H9 (cell line): ENCODE results near the gene INVS. TPM values are rescaled to one million over a fixed set of nuclear protein-coding genes. Genes with fewer than 3 reads are reported as not detected.
"Not testable (repeated sequence)": the region's sequence is repeated elsewhere in the genome, so short reads cannot be mapped to it uniquely, and the experiment has no call there.

Experiments used
- DNase-seq: peaks from one replicate; pipeline ENCODE4 v3.0.0-alpha.2; 2017
- H2AFZ ChIP-seq: one replicate; pipeline ENCODE4 v1.6.1; 2013; ENCODE audit warnings: mild to moderate bottlenecking, low read length, control low read depth, moderate library complexity
- H2AK5ac ChIP-seq: 2 replicates; pipeline ENCODE4 v1.6.1; 2013; ENCODE audit warnings: low read length, control low read depth, mixed read lengths; ENCODE audit not compliant: insufficient read length
- H2BK120ac ChIP-seq: one replicate; pipeline ENCODE4 v1.6.1; 2013; ENCODE audit warnings: low read depth, mild to moderate bottlenecking, low read length, control low read depth, inconsistent platforms; ENCODE audit not compliant: poor library complexity, severe bottlenecking
- H2BK12ac ChIP-seq: 2 replicates; pipeline ENCODE4 v1.6.1; 2013; ENCODE audit warnings: low read length, control low read depth, mixed read lengths, low read depth; ENCODE audit not compliant: insufficient read length
- H2BK15ac ChIP-seq: 2 replicates; pipeline ENCODE4 v1.6.1; 2013; ENCODE audit warnings: low read depth, low read length, control low read depth
- H2BK20ac ChIP-seq: one replicate; pipeline ENCODE4 v1.6.1; 2013; ENCODE audit warnings: low read depth, mild to moderate bottlenecking, low read length, control low read depth, inconsistent platforms; ENCODE audit not compliant: poor library complexity, severe bottlenecking
- H2BK5ac ChIP-seq: 2 replicates; pipeline ENCODE4 v1.6.1; 2013; ENCODE audit warnings: low read length, control low read depth, mixed read lengths; ENCODE audit not compliant: insufficient read length
- H3K14ac ChIP-seq: 2 replicates; pipeline ENCODE4 v1.6.1; 2013; ENCODE audit warnings: low read length, control low read depth; ENCODE audit not compliant: insufficient read depth
- H3K18ac ChIP-seq: 2 replicates; pipeline ENCODE4 v1.6.1; 2013; ENCODE audit warnings: low read depth, mild to moderate bottlenecking, mixed read lengths, low read length, control low read depth; ENCODE audit not compliant: insufficient read length
- H3K23ac ChIP-seq: 2 replicates; pipeline ENCODE4 v1.6.1; 2013; ENCODE audit warnings: low read length, control low read depth, mixed read lengths, low read depth; ENCODE audit not compliant: insufficient read length
- H3K23me2 ChIP-seq: 2 replicates; pipeline ENCODE4 v1.6.1; 2013; ENCODE audit warnings: low read depth, mild to moderate bottlenecking, mixed read lengths, low read length, control low read depth; ENCODE audit not compliant: insufficient read length, poor library complexity, severe bottlenecking
- H3K27ac ChIP-seq: 2 replicates; pipeline ENCODE4 v1.5.1; 2013; ENCODE audit warnings: low read length, control low read depth, mixed read lengths, low read depth; ENCODE audit not compliant: insufficient read length
- H3K27me3 ChIP-seq: 2 replicates; pipeline ENCODE4 v1.6.1; 2013; ENCODE audit warnings: low read length, control low read depth, inconsistent platforms; ENCODE audit not compliant: insufficient read depth
- H3K4ac ChIP-seq: 2 replicates; pipeline ENCODE4 v1.6.1; 2013; ENCODE audit warnings: low read depth, mild to moderate bottlenecking, control low read depth, inconsistent platforms, low read length, moderate library complexity
- H3K4me1 ChIP-seq: 2 replicates; pipeline ENCODE4 v1.6.1; 2013; ENCODE audit warnings: low read length, control low read depth, inconsistent platforms; ENCODE audit not compliant: insufficient read depth
- H3K4me2 ChIP-seq: 2 replicates; pipeline ENCODE4 v1.6.1; 2013; ENCODE audit warnings: low read length, control low read depth, mixed read lengths; ENCODE audit not compliant: insufficient read length, insufficient read depth
- H3K56ac ChIP-seq: 2 replicates; pipeline ENCODE4 v1.6.1; 2013; ENCODE audit warnings: low read depth, mild to moderate bottlenecking, mixed read lengths, low read length, control low read depth; ENCODE audit not compliant: insufficient read length
- H3K79me1 ChIP-seq: 2 replicates; pipeline ENCODE4 v1.6.1; 2013; ENCODE audit warnings: low read depth, mild to moderate bottlenecking, moderate library complexity, low read length, control low read depth, inconsistent platforms; ENCODE audit not compliant: insufficient read depth, poor library complexity, severe bottlenecking
- H3K79me2 ChIP-seq: 2 replicates; pipeline ENCODE4 v1.6.1; 2013; ENCODE audit warnings: low read length, control low read depth, inconsistent platforms; ENCODE audit not compliant: insufficient read depth
- H3K9ac ChIP-seq: 2 replicates; pipeline ENCODE4 v1.6.1; 2013; ENCODE audit warnings: low read length, control low read depth, mixed read lengths; ENCODE audit not compliant: insufficient read length; ENCODE audit errors: extremely low read depth
- H3K9me3 ChIP-seq: one replicate; pipeline ENCODE4 v1.6.1; 2013; ENCODE audit warnings: low read depth, low read length, inconsistent platforms; ENCODE audit not compliant: control insufficient read depth
- H3T11ph ChIP-seq: one replicate; pipeline ENCODE4 v1.6.1; 2013; ENCODE audit warnings: mild to moderate bottlenecking, low read length, control low read depth, inconsistent platforms
- H4K20me1 ChIP-seq: one replicate; pipeline ENCODE4 v1.6.1; 2013; ENCODE audit not compliant: control insufficient read depth, insufficient read length, insufficient read depth
- H4K5ac ChIP-seq: 2 replicates; pipeline ENCODE4 v1.6.1; 2013; ENCODE audit warnings: low read depth, mild to moderate bottlenecking, mixed read lengths, low read length, control low read depth; ENCODE audit not compliant: insufficient read length
- H4K8ac ChIP-seq: replicated peaks from 2 replicates; pipeline ENCODE4 v1.6.1; 2013; ENCODE audit warnings: low read length, control low read depth, mixed read lengths, low read depth; ENCODE audit not compliant: insufficient read length
- H4K91ac ChIP-seq: 2 replicates; pipeline ENCODE4 v1.6.1; 2013; ENCODE audit warnings: low read depth, mild to moderate bottlenecking, moderate library complexity, mixed read lengths, low read length, control low read depth; ENCODE audit not compliant: insufficient read length
- H3K27ac Mint-ChIP-seq, 3 experiments: 2 replicates in 2 of 3; 3 replicates in 1 of 3; pipeline ENCODE4 v1.8.0; 2020 to 2021; ENCODE audit warnings: mixed read lengths in 3 of 3, mild to moderate bottlenecking in 1 of 3, moderate library complexity in 1 of 3
- H3K27me3 Mint-ChIP-seq: 2 replicates; pipeline ENCODE4 v1.8.0; 2021; ENCODE audit warnings: low read depth, mild to moderate bottlenecking, moderate library complexity, mixed read lengths
- H3K36me3 Mint-ChIP-seq, 3 experiments: 2 replicates in 2 of 3; 3 replicates in 1 of 3; pipeline ENCODE4 v1.8.0; 2020 to 2021; ENCODE audit warnings: low read depth in 3 of 3, mixed read lengths in 3 of 3; ENCODE audit not compliant: insufficient read depth in 1 of 3
- H3K4me1 Mint-ChIP-seq, 2 experiments: 2 replicates each; pipeline ENCODE4 v1.8.0; 2020; ENCODE audit warnings: mixed read lengths in 2 of 2
- H3K4me3 Mint-ChIP-seq, 2 experiments: 2 replicates in 1 of 2; 3 replicates in 1 of 2; pipeline ENCODE4 v1.8.0; 2020 to 2021; ENCODE audit warnings: mild to moderate bottlenecking in 2 of 2, mixed read lengths in 2 of 2, moderate library complexity in 1 of 2
- H3K9me3 Mint-ChIP-seq, 2 experiments: 2 replicates in 1 of 2; 3 replicates in 1 of 2; pipeline ENCODE4 v1.8.0; 2020; ENCODE audit warnings: mild to moderate bottlenecking in 2 of 2, mixed read lengths in 2 of 2, moderate library complexity in 1 of 2
- WGBS: extraction: QIAGEN DNeasy Blood & Tissue Kit; methylation state at CpG from one replicate; pipeline ENCODE4 v1.1.7; 2013; ENCODE audit warnings: missing lambda C conversion rate, low lambda C conversion rate, mixed read lengths; ENCODE audit not compliant: insufficient read length; ENCODE audit errors: extremely low coverage; 5-methylcytosine and 5-hydroxymethylcytosine counted together
- total RNA-seq: library from RNA; stranded (reverse); gene quantifications from 2 replicates; pipeline ENCODE4 v1.2.1, GENCODE V29; 2021

INVS gene
- total RNA-seq, 1 experiment from 2014 or later = 7.5 TPM

GRCh38 chr9:100069068-100069467 lies 30.0 kb upstream of the INVS start:
- not testable (repeated sequence) for H3K14ac ChIP-seq, H3K9ac ChIP-seq, H3K56ac ChIP-seq, H3T11ph ChIP-seq, H4K20me1 ChIP-seq, H4K5ac ChIP-seq, H3K4me1 Mint-ChIP-seq, H3K4me3 Mint-ChIP-seq, H3K79me2 ChIP-seq, H2BK5ac ChIP-seq, H3K27me3 Mint-ChIP-seq, H4K8ac ChIP-seq, H3K18ac ChIP-seq, H2BK12ac ChIP-seq, H3K4me2 ChIP-seq, H3K79me1 ChIP-seq, H2AFZ ChIP-seq, H2BK15ac ChIP-seq, H4K91ac ChIP-seq, H2AK5ac ChIP-seq, H3K27ac ChIP-seq, H3K9me3 ChIP-seq, DNase-seq, H3K23me2 ChIP-seq, H3K27ac Mint-ChIP-seq, H3K27me3 ChIP-seq, H2BK120ac ChIP-seq, H3K23ac ChIP-seq, H3K4ac ChIP-seq, H2BK20ac ChIP-seq, H3K4me1 ChIP-seq
- Mint-ChIP-seq H3K9me3 (peaks cover 18 to 19% of the 10 kb centered on the region in 2 experiments; a peak in 4 of 5 replicates), H3K36me3 (peaks cover 9 to 16% (median 13%) of the 10 kb centered on the region in 3 experiments; a peak in 6 of 7 replicates)
- WGBS = no CpG with 5 or more reads among the region's 3 CpGs
